Glutamatergic neuron (in vitro differentiated cells): Measurements from ENCODE around the gene TLCD2. TPM values are rescaled to one million over a fixed set of nuclear protein-coding genes. Genes with fewer than 3 reads are reported as not detected.
"Not testable (repeated sequence)": the region's sequence is repeated elsewhere in the genome, so short reads cannot be mapped to it uniquely, and the experiment has no call there.

Source experiments
- DNase-seq: peaks from one replicate; pipeline ENCODE4 v3.0.0; 2022
- H3K27ac Mint-ChIP-seq: one replicate; pipeline ENCODE4 v1.8.0; 2020; ENCODE audit warnings: mild to moderate bottlenecking, mixed read lengths, inconsistent platforms; ENCODE audit not compliant: unreplicated experiment
- H3K27me3 Mint-ChIP-seq: one replicate; pipeline ENCODE4 v1.8.0; 2020; ENCODE audit warnings: mild to moderate bottlenecking, moderate library complexity, mixed read lengths, inconsistent platforms; ENCODE audit not compliant: unreplicated experiment
- H3K36me3 Mint-ChIP-seq: one replicate; pipeline ENCODE4 v1.8.0; 2020; ENCODE audit warnings: mild to moderate bottlenecking, mixed read lengths, inconsistent platforms; ENCODE audit not compliant: unreplicated experiment
- H3K4me1 Mint-ChIP-seq: one replicate; pipeline ENCODE4 v1.8.0; 2020; ENCODE audit warnings: mild to moderate bottlenecking, low read depth, mixed read lengths, inconsistent platforms; ENCODE audit not compliant: unreplicated experiment
- H3K4me3 Mint-ChIP-seq: one replicate; pipeline ENCODE4 v1.8.0; 2020; ENCODE audit warnings: mild to moderate bottlenecking, mixed read lengths, inconsistent platforms; ENCODE audit not compliant: unreplicated experiment
- H3K9me3 Mint-ChIP-seq: one replicate; pipeline ENCODE4 v1.8.0; 2020; ENCODE audit warnings: mild to moderate bottlenecking, moderate library complexity, mixed read lengths, inconsistent platforms; ENCODE audit not compliant: unreplicated experiment
- total RNA-seq: library from RNA; stranded (reverse); fragmentation: NEBNext Ultra II Directional; extraction: Animal tissue kit (Norgen Biotek cat#: 25700); gene quantifications from one replicate; pipeline ENCODE4 v1.2.1, GENCODE V29; 2021; ENCODE audit not compliant: unreplicated experiment
- TF ChIP-seq, protein P1 (sequence below): fragments of 200-600 bp; sonication (generic); IDR thresholded peaks from one replicate; pipeline ENCODE4 v1.5.0; 2021; ENCODE audit not compliant: partially characterized antibody, unreplicated experiment

The TLCD2 gene
- total RNA-seq, 1 donor from 2014 or later: 0.96 TPM

DNA sequence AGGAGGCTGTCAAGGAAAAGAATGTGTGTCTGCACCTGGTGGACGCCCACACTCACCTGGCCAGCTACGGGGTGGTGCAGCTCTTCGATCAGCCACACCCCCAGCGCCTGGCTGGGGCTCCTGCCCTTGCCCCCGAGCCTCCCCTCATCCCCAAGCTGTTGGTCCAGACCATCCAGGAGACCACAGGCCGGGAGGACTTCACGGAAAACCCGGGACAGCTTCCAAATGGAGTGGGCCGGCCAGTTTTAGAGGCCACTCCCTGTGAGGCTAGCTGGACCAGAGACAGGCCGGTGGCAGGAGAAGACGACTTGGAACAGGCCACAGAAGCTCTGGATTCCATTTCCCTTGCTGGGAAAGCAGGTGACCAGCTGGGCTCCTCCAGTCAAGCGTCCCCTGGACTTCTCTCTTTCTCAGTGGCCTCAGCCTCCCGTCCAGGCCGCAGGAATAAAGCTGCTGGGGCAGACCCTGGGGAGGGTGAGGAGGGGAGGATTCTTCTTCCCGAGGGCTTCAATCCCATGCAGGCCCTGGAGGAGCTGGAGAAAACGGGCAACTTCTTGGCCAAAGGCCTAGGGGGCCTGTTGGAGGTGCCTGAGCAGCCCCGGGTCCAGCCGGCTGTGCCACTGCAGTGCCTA is 16.6 kb upstream of the TLCD2 start:
- peaks cover 8% of the 10 kb centered on the region for H3K27me3 Mint-ChIP-seq
- peaks cover 7% of the 10 kb centered on the region for H3K36me3 Mint-ChIP-seq
- no peak overlapping the region for H3K4me3 Mint-ChIP-seq
- H3K27ac Mint-ChIP-seq: no peak overlapping the region
- DNase-seq: no peak
- peaks cover 5% of the 10 kb centered on the region for H3K9me3 Mint-ChIP-seq
- H3K4me1 Mint-ChIP-seq: peaks cover 3% of the 10 kb centered on the region
- TF ChIP-seq, protein P1, sequence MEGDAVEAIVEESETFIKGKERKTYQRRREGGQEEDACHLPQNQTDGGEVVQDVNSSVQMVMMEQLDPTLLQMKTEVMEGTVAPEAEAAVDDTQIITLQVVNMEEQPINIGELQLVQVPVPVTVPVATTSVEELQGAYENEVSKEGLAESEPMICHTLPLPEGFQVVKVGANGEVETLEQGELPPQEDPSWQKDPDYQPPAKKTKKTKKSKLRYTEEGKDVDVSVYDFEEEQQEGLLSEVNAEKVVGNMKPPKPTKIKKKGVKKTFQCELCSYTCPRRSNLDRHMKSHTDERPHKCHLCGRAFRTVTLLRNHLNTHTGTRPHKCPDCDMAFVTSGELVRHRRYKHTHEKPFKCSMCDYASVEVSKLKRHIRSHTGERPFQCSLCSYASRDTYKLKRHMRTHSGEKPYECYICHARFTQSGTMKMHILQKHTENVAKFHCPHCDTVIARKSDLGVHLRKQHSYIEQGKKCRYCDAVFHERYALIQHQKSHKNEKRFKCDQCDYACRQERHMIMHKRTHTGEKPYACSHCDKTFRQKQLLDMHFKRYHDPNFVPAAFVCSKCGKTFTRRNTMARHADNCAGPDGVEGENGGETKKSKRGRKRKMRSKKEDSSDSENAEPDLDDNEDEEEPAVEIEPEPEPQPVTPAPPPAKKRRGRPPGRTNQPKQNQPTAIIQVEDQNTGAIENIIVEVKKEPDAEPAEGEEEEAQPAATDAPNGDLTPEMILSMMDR: no peak

DNA sequence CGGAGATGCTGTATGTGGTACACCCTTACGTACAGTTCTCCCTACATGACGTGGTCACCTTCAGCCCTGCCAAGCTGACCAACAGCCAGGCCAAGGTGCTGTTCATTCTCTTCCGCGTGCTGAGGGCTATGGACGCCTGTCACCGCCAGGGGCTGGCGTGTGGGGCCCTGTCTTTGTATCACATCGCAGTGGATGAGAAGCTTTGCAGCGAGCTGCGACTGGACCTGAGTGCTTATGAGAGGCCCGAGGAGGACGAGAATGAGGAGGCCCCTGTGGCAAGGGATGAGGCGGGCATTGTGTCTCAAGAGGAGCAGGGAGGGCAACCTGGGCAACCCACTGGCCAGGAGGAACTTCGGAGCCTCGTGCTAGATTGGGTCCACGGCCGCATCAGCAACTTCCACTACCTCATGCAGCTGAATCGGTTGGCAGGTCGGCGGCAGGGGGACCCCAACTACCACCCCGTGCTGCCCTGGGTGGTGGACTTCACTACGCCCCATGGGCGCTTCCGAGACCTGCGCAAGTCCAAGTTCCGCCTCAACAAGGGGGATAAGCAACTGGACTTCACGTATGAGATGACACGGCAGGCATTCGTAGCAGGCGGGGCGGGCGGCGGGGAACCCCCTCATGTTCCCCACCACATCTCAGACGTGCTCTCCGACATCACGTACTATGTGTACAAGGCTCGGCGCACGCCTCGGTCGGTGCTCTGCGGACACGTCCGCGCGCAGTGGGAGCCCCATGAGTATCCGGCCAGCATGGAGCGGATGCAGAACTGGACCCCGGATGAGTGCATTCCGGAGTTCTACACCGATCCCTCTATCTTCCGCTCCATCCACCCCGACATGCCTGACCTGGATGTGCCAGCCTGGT is 15.7 kb upstream of the TLCD2 start:
- Mint-ChIP-seq H3K27ac (no peak overlapping the region), H3K9me3 (peaks cover 5% of the 10 kb centered on the region), H3K4me3 (peak overlapping the region; percentile 75), H3K27me3 (peaks cover 8% of the 10 kb centered on the region), H3K4me1 (peaks cover 3% of the 10 kb centered on the region), H3K36me3 (peaks cover 7% of the 10 kb centered on the region)
- TF ChIP-seq, protein P1: no peak
- DNase-seq: no peak

DNA sequence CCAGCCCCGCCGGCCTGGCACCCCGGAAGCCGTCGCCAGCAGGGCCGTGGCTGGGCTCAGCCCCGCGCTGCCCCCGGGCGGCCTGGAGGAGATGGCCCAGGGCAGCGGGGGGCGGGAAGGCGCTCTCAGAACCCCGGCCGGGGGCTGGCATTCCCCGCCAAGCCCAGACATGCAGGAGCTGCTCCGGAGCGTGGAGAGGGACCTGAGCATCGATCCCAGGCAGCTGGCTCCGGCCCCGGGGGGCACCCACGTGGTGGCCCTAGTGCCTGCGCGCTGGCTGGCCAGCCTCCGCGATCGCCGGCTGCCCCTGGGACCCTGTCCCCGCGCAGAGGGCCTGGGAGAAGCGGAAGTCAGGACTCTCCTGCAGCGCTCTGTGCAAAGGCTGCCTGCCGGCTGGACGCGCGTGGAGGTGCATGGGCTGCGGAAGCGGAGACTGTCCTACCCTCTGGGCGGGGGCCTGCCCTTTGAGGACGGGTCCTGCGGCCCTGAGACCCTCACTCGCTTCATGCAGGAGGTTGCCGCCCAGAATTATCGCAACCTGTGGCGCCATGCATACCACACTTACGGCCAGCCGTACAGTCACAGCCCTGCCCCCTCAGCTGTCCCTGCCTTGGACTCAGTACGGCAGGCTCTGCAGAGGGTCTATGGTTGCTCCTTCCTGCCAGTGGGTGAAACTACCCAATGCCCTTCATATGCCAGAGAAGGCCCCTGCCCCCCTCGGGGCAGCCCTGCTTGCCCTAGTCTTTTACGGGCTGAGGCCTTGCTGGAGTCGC is 14.9 kb upstream of the TLCD2 start:
- TF ChIP-seq, protein P1: no peak
- Mint-ChIP-seq H3K27me3 (peaks cover 10% of the 10 kb centered on the region), H3K36me3 (peaks cover 7% of the 10 kb centered on the region), H3K4me3 (peak overlapping the region; percentile 75), H3K27ac (no peak overlapping the region), H3K4me1 (peaks cover 3% of the 10 kb centered on the region), H3K9me3 (peaks cover 5% of the 10 kb centered on the region)
- peak; percentile 80 for DNase-seq

DNA sequence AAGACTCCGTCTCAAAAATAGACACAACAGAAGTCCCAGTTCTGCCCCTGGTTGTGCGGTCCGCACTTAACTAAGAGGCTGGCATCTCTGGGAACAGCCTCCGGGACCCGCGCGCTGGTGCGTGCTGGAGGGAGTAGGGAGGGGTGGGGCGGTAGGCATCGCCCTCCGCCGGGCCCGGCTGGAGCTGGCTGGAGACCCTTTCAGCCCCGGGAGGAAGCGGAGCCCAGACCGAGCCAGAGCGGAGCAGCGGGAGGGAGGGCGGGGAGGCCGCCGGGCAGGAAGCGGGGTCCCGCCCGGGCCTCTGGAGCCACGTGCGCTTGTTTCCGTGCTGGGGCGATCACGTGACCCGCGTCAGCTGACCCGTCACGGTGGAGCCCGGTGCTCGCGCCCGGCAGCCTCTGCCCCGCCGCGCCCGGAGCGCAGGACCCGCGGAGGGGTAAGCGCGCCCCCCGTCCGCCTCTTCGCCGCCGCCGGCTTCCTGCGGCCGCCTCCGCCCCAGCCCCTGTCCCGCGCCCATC is 14.2 kb upstream of the TLCD2 start, which contains the start of gene WDR81:
TSS of gene WDR81 (plus strand) at position 354 of the 518 bp plus-strand sequence. CDS start 256 bp downstream, outside the sequence.
- peaks cover 7% of the 10 kb centered on the region for H3K27me3 Mint-ChIP-seq
- TF ChIP-seq, protein P1: no peak
- DNase-seq: peak; percentile 89
- H3K4me1 Mint-ChIP-seq: peaks cover 3% of the 10 kb centered on the region
- H3K4me3 Mint-ChIP-seq: peak within 1 kb of the TSS; percentile 79
- peaks cover 2% of the 10 kb centered on the region for H3K36me3 Mint-ChIP-seq
- H3K27ac Mint-ChIP-seq: no peak within 1 kb of the TSS
- H3K9me3 Mint-ChIP-seq: peaks cover 7% of the 10 kb centered on the region

DNA sequence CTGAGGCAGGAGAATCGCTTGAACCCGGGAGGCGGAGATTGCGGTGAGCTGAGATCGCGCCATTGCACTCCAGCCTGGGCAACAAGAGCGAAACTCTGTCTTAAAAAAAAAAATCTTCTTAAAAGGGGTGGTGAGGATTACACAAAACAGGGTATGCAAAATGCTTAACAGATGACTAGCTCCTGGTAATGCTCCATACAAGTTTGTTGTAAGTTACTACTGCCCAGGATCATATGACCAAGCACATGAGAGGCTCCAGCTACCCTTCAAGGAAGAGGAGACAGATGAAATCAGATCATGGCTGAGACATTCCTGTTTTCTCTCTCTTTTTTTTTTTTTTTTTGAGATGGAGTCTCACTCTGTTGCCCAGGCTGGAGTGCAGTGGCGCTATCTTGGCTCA is 11.8 kb upstream of the TLCD2 start:
- H3K27me3 Mint-ChIP-seq, H3K36me3 Mint-ChIP-seq, H3K4me1 Mint-ChIP-seq, DNase-seq, H3K27ac Mint-ChIP-seq, H3K4me3 Mint-ChIP-seq, H3K9me3 Mint-ChIP-seq: not testable (repeated sequence)
